ENCODE data around the gene INHBB.

Gene INHBB
- 0 reads per million in 3 donors for total RNA-seq

DNA sequence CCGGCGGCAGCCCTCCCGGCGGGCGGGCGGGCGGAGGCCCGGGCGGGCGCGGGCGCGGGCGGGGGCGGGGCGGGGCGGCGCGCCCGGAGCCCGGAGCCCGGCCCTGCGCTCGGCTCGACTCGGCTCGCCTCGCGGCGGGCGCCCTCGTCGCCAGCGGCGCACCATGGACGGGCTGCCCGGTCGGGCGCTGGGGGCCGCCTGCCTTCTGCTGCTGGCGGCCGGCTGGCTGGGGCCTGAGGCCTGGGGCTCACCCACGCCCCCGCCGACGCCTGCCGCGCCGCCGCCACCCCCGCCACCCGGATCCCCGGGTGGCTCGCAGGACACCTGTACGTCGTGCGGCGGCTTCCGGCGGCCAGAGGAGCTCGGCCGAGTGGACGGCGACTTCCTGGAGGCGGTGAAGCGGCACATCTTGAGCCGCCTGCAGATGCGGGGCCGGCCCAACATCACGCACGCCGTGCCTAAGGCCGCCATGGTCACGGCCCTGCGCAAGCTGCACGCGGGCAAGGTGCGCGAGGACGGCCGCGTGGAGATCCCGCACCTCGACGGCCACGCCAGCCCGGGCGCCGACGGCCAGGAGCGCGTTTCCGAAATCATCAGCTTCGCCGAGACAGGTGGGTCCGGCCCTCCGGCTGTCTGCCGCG, at the start of gene INHBB:
INHBB (plus strand) TSS at position 111 of the 641 bp plus-strand sequence; CDS start at position 164, 53 bp downstream.
- Histone ChIP-seq H3K27ac (ENCODE audit: insufficient read depth, low read length, poor library complexity, severe bottlenecking) (no peak within 1 kb of the TSS), H3K27me3 (replicated peaks; ENCODE audit: control insufficient read depth, insufficient read depth, low read length, poor library complexity, severe bottlenecking) (peaks cover 39% of the 10 kb centered on the region), H3K4me3 (ENCODE audit: insufficient read depth, low read depth, low read length, poor library complexity, severe bottlenecking) (peak within 1 kb of the TSS; percentile 48), H3K4me1 (ENCODE audit: control insufficient read depth, insufficient read depth, low read length, poor library complexity, severe bottlenecking) (peaks cover 30% of the 10 kb centered on the region), H3K36me3 (ENCODE audit: control insufficient read depth, insufficient read depth, low read length) (no peaks in the 10 kb centered on the region), H3K9me3 (ENCODE audit: control insufficient read depth, low read length) (no peaks in the 10 kb centered on the region)
- DNase-seq: no peak

- no peak for DNase-seq
Observed at GRCh38 chr2:120298173-120298835, 47.6 kb upstream of the INHBB start.

DNA sequence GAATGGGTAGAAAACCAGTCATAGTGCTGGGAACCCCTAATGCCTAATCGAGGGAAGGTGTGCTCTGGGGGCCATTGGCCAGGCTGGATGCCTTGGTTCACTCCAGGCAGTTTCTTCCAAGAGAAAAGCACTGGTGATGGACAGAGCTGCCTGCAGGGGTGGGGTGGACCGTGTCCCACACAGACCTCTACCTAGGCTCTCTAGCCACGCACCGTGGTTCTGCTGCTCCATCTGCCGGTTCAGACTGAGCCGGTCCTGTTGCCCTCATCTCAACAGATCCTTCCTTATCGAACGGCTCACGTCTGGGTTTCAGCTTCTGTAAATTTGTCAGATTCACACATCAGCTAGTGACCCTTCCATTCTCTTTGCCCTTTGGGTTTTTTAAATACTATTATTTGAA, 46.9 kb upstream of the INHBB start:
- H3K36me3 ChIP-seq (ENCODE audit: control insufficient read depth, insufficient read depth, low read length): peaks cover 14% of the 10 kb centered on the region
- H3K27me3 ChIP-seq (replicated peaks; ENCODE audit: control insufficient read depth, insufficient read depth, low read length, poor library complexity, severe bottlenecking): no peaks in the 10 kb centered on the region
- no peak for DNase-seq
- no peak overlapping the region for H3K27ac ChIP-seq (ENCODE audit: insufficient read depth, low read length, poor library complexity, severe bottlenecking)
- H3K4me3 ChIP-seq (ENCODE audit: insufficient read depth, low read depth, low read length, poor library complexity, severe bottlenecking): no peak overlapping the region
- H3K4me1 ChIP-seq (ENCODE audit: control insufficient read depth, insufficient read depth, low read length, poor library complexity, severe bottlenecking): no peaks in the 10 kb centered on the region
- no peaks in the 10 kb centered on the region for H3K9me3 ChIP-seq (ENCODE audit: control insufficient read depth, low read length)

More at GRCh38 chr2:120298173-120298835, 47.6 kb upstream of the INHBB start:
- Histone ChIP-seq H3K4me1 (ENCODE audit: control insufficient read depth, insufficient read depth, low read length, poor library complexity, severe bottlenecking) (no peaks in the 10 kb centered on the region), H3K9me3 (ENCODE audit: control insufficient read depth, low read length) (no peaks in the 10 kb centered on the region), H3K27me3 (replicated peaks; ENCODE audit: control insufficient read depth, insufficient read depth, low read length, poor library complexity, severe bottlenecking) (no peaks in the 10 kb centered on the region), H3K4me3 (ENCODE audit: insufficient read depth, low read depth, low read length, poor library complexity, severe bottlenecking) (no peak overlapping the region), H3K27ac (ENCODE audit: insufficient read depth, low read length, poor library complexity, severe bottlenecking) (no peak overlapping the region), H3K36me3 (ENCODE audit: control insufficient read depth, insufficient read depth, low read length) (peaks cover 20% of the 10 kb centered on the region)

- H3K36me3 ChIP-seq (ENCODE audit: control insufficient read depth, insufficient read depth, low read length): peaks cover 8% of the 10 kb centered on the region
- H3K9me3 ChIP-seq (ENCODE audit: control insufficient read depth, low read length): no peaks in the 10 kb centered on the region
- H3K27ac ChIP-seq (ENCODE audit: insufficient read depth, low read length, poor library complexity, severe bottlenecking): no peak overlapping the region
Observed at GRCh38 chr2:120299561-120299960, 46.4 kb upstream of the INHBB start.

GRCh38 chr2:120300385-120300784, 45.6 kb upstream of the INHBB start:
- DNase-seq: no peak
- Histone ChIP-seq H3K27me3 (replicated peaks; ENCODE audit: control insufficient read depth, insufficient read depth, low read length, poor library complexity, severe bottlenecking) (no peaks in the 10 kb centered on the region), H3K27ac (ENCODE audit: insufficient read depth, low read length, poor library complexity, severe bottlenecking) (no peak overlapping the region), H3K4me3 (ENCODE audit: insufficient read depth, low read depth, low read length, poor library complexity, severe bottlenecking) (no peak overlapping the region), H3K4me1 (ENCODE audit: control insufficient read depth, insufficient read depth, low read length, poor library complexity, severe bottlenecking) (no peaks in the 10 kb centered on the region), H3K9me3 (ENCODE audit: control insufficient read depth, low read length) (no peaks in the 10 kb centered on the region), H3K36me3 (ENCODE audit: control insufficient read depth, insufficient read depth, low read length) (peaks cover 5% of the 10 kb centered on the region)

More at GRCh38 chr2:120299561-120299960, 46.4 kb upstream of the INHBB start:
- no peak for DNase-seq
- Histone ChIP-seq H3K4me1 (ENCODE audit: control insufficient read depth, insufficient read depth, low read length, poor library complexity, severe bottlenecking) (no peaks in the 10 kb centered on the region), H3K4me3 (ENCODE audit: insufficient read depth, low read depth, low read length, poor library complexity, severe bottlenecking) (no peak overlapping the region), H3K27me3 (replicated peaks; ENCODE audit: control insufficient read depth, insufficient read depth, low read length, poor library complexity, severe bottlenecking) (no peaks in the 10 kb centered on the region)

- Histone ChIP-seq H3K27me3 (replicated peaks; ENCODE audit: control insufficient read depth, insufficient read depth, low read length, poor library complexity, severe bottlenecking) (no peaks in the 10 kb centered on the region), H3K4me1 (ENCODE audit: control insufficient read depth, insufficient read depth, low read length, poor library complexity, severe bottlenecking) (no peaks in the 10 kb centered on the region), H3K9me3 (ENCODE audit: control insufficient read depth, low read length) (no peaks in the 10 kb centered on the region), H3K27ac (ENCODE audit: insufficient read depth, low read length, poor library complexity, severe bottlenecking) (no peak overlapping the region), H3K36me3 (ENCODE audit: control insufficient read depth, insufficient read depth, low read length) (peaks cover 5% of the 10 kb centered on the region), H3K4me3 (ENCODE audit: insufficient read depth, low read depth, low read length, poor library complexity, severe bottlenecking) (no peak overlapping the region)
- DNase-seq: no peak
Observed at GRCh38 chr2:120301284-120301683, 44.7 kb upstream of the INHBB start.

DNA sequence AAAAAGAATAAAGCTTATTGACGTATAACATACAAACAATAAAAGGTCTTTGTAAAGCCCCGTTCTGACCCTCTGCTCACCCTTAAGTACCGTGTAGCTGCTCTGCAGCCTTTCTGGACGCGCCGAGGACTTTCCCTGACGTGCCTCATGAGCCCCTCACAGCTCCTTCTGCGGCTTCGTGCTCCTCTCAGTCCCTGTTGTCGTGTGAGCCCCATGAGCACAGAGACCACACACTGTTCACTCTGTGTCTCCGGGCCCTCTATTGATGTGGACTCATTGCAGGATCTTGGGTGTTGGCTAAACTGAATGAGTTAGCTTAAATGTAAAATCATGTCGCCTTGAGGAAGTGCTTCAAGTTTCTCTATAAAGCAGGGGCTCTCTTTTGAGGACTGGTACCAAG, 43.6 kb upstream of the INHBB start:
- Histone ChIP-seq H3K27me3 (replicated peaks; ENCODE audit: control insufficient read depth, insufficient read depth, low read length, poor library complexity, severe bottlenecking) (no peaks in the 10 kb centered on the region), H3K4me1 (ENCODE audit: control insufficient read depth, insufficient read depth, low read length, poor library complexity, severe bottlenecking) (no peaks in the 10 kb centered on the region), H3K36me3 (ENCODE audit: control insufficient read depth, insufficient read depth, low read length) (no peaks in the 10 kb centered on the region), H3K27ac (ENCODE audit: insufficient read depth, low read length, poor library complexity, severe bottlenecking) (no peak overlapping the region), H3K9me3 (ENCODE audit: control insufficient read depth, low read length) (no peaks in the 10 kb centered on the region), H3K4me3 (ENCODE audit: insufficient read depth, low read depth, low read length, poor library complexity, severe bottlenecking) (no peak overlapping the region)
- DNase-seq: no peak

DNA sequence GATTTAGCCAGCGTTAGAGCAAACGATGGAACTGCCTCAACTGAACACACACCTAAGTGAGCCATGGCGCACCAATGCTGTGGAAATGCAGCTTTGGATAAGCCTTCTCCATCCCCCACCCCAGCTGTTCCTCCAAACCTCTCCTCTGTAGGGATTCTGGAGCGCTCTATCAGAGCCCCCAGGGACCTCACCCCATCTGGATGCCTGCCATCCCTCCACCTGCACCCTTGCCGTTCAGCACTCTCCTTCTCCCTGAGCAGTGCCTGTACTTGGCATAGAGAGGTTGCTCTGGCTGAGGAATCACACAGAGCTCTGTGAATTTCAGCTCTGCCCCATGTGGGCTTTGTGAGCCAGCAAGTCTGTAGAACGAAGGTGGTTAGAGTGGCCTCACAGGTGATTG, 42.8 kb upstream of the INHBB start:
- no peaks in the 10 kb centered on the region for H3K36me3 ChIP-seq (ENCODE audit: control insufficient read depth, insufficient read depth, low read length)
- no peak overlapping the region for H3K4me3 ChIP-seq (ENCODE audit: insufficient read depth, low read depth, low read length, poor library complexity, severe bottlenecking)
- no peak overlapping the region for H3K27ac ChIP-seq (ENCODE audit: insufficient read depth, low read length, poor library complexity, severe bottlenecking)
- no peaks in the 10 kb centered on the region for H3K9me3 ChIP-seq (ENCODE audit: control insufficient read depth, low read length)
- H3K4me1 ChIP-seq (ENCODE audit: control insufficient read depth, insufficient read depth, low read length, poor library complexity, severe bottlenecking): no peaks in the 10 kb centered on the region
- no peak for DNase-seq
- H3K27me3 ChIP-seq (replicated peaks; ENCODE audit: control insufficient read depth, insufficient read depth, low read length, poor library complexity, severe bottlenecking): no peaks in the 10 kb centered on the region

DNA sequence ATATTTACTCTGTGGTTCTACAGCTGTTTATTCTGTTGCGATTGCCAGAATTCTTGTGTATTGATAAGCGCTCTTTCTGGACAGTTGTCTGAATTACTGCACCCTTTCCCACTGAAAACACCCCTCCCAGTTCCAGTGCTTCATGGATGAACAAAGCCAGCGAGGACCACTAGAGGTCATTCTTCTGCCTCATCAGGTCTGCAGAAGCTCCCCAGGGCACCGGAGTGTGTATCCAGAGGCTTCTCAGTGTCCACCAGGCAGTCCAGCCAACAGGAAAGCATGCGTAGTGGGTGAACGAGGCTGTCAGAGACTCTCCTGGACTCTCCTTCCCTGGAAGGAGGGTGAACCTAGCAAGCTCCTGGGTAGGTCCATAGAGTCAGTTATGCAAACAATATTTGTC, 40.6 kb upstream of the INHBB start:
- no peaks in the 10 kb centered on the region for H3K27me3 ChIP-seq (replicated peaks; ENCODE audit: control insufficient read depth, insufficient read depth, low read length, poor library complexity, severe bottlenecking)
- H3K27ac ChIP-seq (ENCODE audit: insufficient read depth, low read length, poor library complexity, severe bottlenecking): no peak overlapping the region
- no peaks in the 10 kb centered on the region for H3K9me3 ChIP-seq (ENCODE audit: control insufficient read depth, low read length)
- H3K4me3 ChIP-seq (ENCODE audit: insufficient read depth, low read depth, low read length, poor library complexity, severe bottlenecking): no peak overlapping the region
- DNase-seq: no peak
- no peaks in the 10 kb centered on the region for H3K4me1 ChIP-seq (ENCODE audit: control insufficient read depth, insufficient read depth, low read length, poor library complexity, severe bottlenecking)
- H3K36me3 ChIP-seq (ENCODE audit: control insufficient read depth, insufficient read depth, low read length): no peaks in the 10 kb centered on the region

DNA sequence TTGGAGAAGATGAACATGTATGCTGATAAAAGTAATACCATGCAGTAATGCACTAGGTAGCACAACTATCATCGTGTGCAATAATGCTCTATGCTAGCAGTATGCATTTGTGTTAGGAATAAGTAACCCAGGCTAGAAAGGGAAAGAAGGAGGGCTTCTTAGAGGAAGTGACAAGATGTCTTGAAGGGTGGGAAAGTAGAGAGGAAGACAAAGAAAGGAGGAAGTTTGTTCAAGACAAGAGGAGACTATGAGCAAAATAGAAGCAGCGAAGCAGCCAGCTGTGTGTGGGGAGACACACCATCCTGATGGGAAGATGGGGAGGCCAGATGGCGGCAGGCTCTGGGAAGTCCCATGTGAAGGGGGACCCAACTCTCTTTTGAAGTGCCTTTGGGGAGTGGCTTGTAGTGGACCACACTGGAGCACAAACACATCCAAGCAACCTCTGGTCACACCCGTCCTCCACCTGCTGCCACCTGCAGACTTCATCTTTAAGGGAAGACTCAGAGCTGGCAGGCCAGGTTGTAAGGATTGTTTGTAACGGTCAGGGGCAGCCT, 39.9 kb upstream of the INHBB start:
- H3K27ac ChIP-seq (ENCODE audit: insufficient read depth, low read length, poor library complexity, severe bottlenecking): no peak overlapping the region
- no peak overlapping the region for H3K4me3 ChIP-seq (ENCODE audit: insufficient read depth, low read depth, low read length, poor library complexity, severe bottlenecking)
- H3K9me3 ChIP-seq (ENCODE audit: control insufficient read depth, low read length): no peaks in the 10 kb centered on the region
- no peaks in the 10 kb centered on the region for H3K4me1 ChIP-seq (ENCODE audit: control insufficient read depth, insufficient read depth, low read length, poor library complexity, severe bottlenecking)
- no peak for DNase-seq
- H3K27me3 ChIP-seq (replicated peaks; ENCODE audit: control insufficient read depth, insufficient read depth, low read length, poor library complexity, severe bottlenecking): no peaks in the 10 kb centered on the region
- H3K36me3 ChIP-seq (ENCODE audit: control insufficient read depth, insufficient read depth, low read length): no peaks in the 10 kb centered on the region

Data from effector memory CD4-positive, alpha-beta T cell (primary cell).